ENCODE data around the gene KRT34. TPM values are rescaled to one million over a fixed set of nuclear protein-coding genes. Genes with fewer than 3 reads are reported as not detected.
"Not testable (repeated sequence)": the region's sequence is repeated elsewhere in the genome, so short reads cannot be mapped to it uniquely, and the experiment has no call there.

The KRT34 gene
- total RNA-seq, 1 donor, result 11.2 TPM

DNA sequence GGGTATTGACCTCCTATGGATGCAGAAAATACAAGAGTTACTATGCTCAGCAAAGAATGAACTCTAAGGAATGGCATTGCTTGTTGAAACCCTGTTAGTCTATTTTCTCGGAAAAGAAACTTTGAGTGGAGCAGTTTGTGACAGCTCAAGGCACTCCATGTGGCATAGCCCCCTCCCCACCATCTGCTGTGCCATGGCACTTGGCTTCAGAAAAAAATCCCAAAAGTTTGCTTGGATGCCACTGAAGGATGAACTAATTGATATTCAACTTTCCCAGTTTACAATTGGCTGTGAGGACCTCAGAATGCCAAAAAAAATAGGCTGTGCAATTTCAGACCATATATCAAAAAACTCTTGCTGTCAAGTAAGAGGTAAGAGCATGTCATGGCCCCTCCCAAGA is 13.5 kb upstream of the KRT34 start:
- Histone ChIP-seq H3K4me2 (ENCODE audit: insufficient read depth, low read length) (no peak overlapping the region), H2AFZ (ENCODE audit: low read length) (no peak overlapping the region), H3K9me3 (ENCODE audit: low read depth, low read length) (no peaks in the 10 kb centered on the region), H3K4me3 (ENCODE audit: insufficient read depth, low read length) (no peak overlapping the region), H3K79me2 (ENCODE audit: insufficient read depth, low read length) (no peaks in the 10 kb centered on the region), H3K36me3 (ENCODE audit: insufficient read depth, low read length) (no peaks in the 10 kb centered on the region), H3K27ac (ENCODE audit: low read depth, low read length) (no peak overlapping the region), H4K20me1 (ENCODE audit: insufficient read depth, low read length) (no peaks in the 10 kb centered on the region), H3K27me3 (ENCODE audit: insufficient read depth, low read length) (no peaks in the 10 kb centered on the region), H3K4me1 (ENCODE audit: insufficient read depth, low read length) (peaks cover 15% of the 10 kb centered on the region)
- TF ChIP-seq, protein P1, sequence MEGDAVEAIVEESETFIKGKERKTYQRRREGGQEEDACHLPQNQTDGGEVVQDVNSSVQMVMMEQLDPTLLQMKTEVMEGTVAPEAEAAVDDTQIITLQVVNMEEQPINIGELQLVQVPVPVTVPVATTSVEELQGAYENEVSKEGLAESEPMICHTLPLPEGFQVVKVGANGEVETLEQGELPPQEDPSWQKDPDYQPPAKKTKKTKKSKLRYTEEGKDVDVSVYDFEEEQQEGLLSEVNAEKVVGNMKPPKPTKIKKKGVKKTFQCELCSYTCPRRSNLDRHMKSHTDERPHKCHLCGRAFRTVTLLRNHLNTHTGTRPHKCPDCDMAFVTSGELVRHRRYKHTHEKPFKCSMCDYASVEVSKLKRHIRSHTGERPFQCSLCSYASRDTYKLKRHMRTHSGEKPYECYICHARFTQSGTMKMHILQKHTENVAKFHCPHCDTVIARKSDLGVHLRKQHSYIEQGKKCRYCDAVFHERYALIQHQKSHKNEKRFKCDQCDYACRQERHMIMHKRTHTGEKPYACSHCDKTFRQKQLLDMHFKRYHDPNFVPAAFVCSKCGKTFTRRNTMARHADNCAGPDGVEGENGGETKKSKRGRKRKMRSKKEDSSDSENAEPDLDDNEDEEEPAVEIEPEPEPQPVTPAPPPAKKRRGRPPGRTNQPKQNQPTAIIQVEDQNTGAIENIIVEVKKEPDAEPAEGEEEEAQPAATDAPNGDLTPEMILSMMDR (IDR thresholded peaks at IDR 0.05; ENCODE audit: extremely low read depth, low read depth, low read length), result no peak
- no peak for DNase-seq (ENCODE audit: insufficient read length, low spot score, missing footprints)

DNA sequence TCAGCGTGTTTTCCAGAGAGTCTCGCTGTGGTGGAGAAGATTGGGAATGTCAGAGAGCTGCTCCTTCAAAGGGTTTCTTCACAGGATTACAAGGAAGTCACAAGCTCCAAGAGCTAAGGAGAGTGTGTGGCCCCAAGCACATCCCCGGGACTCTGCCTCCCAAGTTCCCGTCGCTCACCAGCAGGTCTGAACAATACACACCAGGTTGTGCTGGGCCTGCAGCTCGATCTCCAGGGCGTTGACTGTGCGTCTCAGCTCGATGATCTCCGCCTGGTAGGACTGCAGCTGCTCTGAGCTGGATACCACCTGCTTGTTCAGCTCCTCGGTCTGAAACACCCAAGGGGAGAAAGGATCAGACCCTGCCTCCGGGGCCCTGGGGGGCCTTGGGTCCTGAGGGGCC is 12.9 kb upstream of the KRT34 start:
- not testable (repeated sequence) for H2AFZ ChIP-seq (ENCODE audit: low read length); H4K20me1 ChIP-seq (ENCODE audit: insufficient read depth, low read length); DNase-seq (ENCODE audit: insufficient read length, low spot score, missing footprints); H3K4me2 ChIP-seq (ENCODE audit: insufficient read depth, low read length); H3K4me3 ChIP-seq (ENCODE audit: insufficient read depth, low read length); H3K9me3 ChIP-seq (ENCODE audit: low read depth, low read length); H3K36me3 ChIP-seq (ENCODE audit: insufficient read depth, low read length); H3K27ac ChIP-seq (ENCODE audit: low read depth, low read length); H3K27me3 ChIP-seq (ENCODE audit: insufficient read depth, low read length); H3K79me2 ChIP-seq (ENCODE audit: insufficient read depth, low read length)
- peaks cover 15% of the 10 kb centered on the region for H3K4me1 ChIP-seq (ENCODE audit: insufficient read depth, low read length)

DNA sequence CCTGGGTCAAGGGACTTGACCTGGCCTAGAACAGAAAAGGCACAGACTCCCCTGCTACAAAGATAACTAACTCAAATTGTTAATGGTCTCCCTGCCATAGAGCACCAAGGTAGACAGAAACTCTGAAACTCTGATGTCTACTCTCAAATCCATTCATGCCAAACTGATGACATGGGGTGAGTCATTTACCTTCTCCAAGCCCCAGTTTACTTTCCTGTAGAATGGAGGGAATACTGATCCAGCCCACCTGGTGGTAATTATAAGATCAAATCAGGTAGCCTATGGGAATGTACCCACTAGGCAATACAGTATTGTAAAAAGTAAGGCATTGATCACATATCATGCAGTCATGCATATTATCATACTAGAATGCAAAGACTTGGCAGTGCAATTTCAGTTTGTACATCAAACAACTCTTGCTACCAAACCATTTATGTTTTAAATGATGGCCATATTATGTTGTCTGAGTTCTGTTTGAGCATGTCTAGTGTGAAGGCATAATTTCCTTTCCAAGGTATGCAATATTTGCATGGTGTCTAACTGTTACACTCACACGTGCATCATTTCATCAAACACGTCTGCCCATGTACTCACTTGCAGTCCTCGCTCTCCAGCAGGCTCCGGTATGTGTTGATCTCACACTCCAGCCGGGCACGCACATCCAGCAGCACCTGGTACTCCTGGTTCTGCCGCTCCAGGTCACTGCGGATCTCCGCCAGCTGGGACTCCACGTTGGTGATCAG is 12.3 kb upstream of the KRT34 start:
- H3K4me2 ChIP-seq (ENCODE audit: insufficient read depth, low read length), result no peak overlapping the region
- H3K4me3 ChIP-seq (ENCODE audit: insufficient read depth, low read length), result no peak overlapping the region
- DNase-seq (ENCODE audit: insufficient read length, low spot score, missing footprints), result no peak
- no peaks in the 10 kb centered on the region for H3K27me3 ChIP-seq (ENCODE audit: insufficient read depth, low read length)
- no peaks in the 10 kb centered on the region for H3K36me3 ChIP-seq (ENCODE audit: insufficient read depth, low read length)
- H3K4me1 ChIP-seq (ENCODE audit: insufficient read depth, low read length), result peaks cover 15% of the 10 kb centered on the region
- TF ChIP-seq, protein P1 (IDR thresholded peaks at IDR 0.05; ENCODE audit: extremely low read depth, low read depth, low read length), result no peak
- H3K79me2 ChIP-seq (ENCODE audit: insufficient read depth, low read length), result no peaks in the 10 kb centered on the region
- H3K27ac ChIP-seq (ENCODE audit: low read depth, low read length), result no peak overlapping the region
- no peaks in the 10 kb centered on the region for H3K9me3 ChIP-seq (ENCODE audit: low read depth, low read length)
- no peak overlapping the region for H2AFZ ChIP-seq (ENCODE audit: low read length)
- no peaks in the 10 kb centered on the region for H4K20me1 ChIP-seq (ENCODE audit: insufficient read depth, low read length)

DNA sequence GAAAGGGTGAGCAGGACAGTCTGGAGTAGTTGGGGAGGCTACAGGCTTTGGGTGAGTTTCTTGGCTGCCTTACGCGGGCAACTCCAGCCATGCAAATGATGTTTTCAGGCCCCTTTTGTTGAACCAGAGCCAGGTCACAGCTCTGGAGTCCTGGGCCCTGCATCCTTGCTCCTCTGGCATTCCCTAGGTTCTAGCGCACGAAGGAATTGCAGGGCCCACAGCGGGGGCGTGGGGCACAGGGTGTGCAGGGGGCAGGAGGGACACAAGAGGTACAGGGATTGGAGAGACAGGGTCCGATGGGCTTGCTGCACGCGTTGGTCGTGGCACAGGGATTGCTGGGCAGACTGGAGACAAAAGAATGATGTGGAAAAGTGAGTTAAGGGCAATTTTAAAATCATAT is 11.7 kb upstream of the KRT34 start:
- H3K27ac ChIP-seq (ENCODE audit: low read depth, low read length), result no peak overlapping the region
- H3K4me3 ChIP-seq (ENCODE audit: insufficient read depth, low read length), result no peak overlapping the region
- no peak for DNase-seq (ENCODE audit: insufficient read length, low spot score, missing footprints)
- no peak overlapping the region for H2AFZ ChIP-seq (ENCODE audit: low read length)
- TF ChIP-seq, protein P1 (IDR thresholded peaks at IDR 0.05; ENCODE audit: extremely low read depth, low read depth, low read length), result no peak
- peaks cover 15% of the 10 kb centered on the region for H3K4me1 ChIP-seq (ENCODE audit: insufficient read depth, low read length)
- H4K20me1 ChIP-seq (ENCODE audit: insufficient read depth, low read length), result no peaks in the 10 kb centered on the region
- no peak overlapping the region for H3K4me2 ChIP-seq (ENCODE audit: insufficient read depth, low read length)
- no peaks in the 10 kb centered on the region for H3K9me3 ChIP-seq (ENCODE audit: low read depth, low read length)
- no peaks in the 10 kb centered on the region for H3K27me3 ChIP-seq (ENCODE audit: insufficient read depth, low read length)
- H3K79me2 ChIP-seq (ENCODE audit: insufficient read depth, low read length), result no peaks in the 10 kb centered on the region
- no peaks in the 10 kb centered on the region for H3K36me3 ChIP-seq (ENCODE audit: insufficient read depth, low read length)

Measured in osteoblast (primary cell).